Panc1 (cell line): Measurements from ENCODE around the gene BYSL.

ENCODE experiments used
- POLR2AphosphoS5 ChIP-seq: IDR thresholded peaks from 2 replicates; pipeline ENCODE4 v1.6.1; 2012; ENCODE audit warnings: mild to moderate bottlenecking, low read depth, low read length, moderate library complexity
- SIN3A ChIP-seq: IDR thresholded peaks from 2 replicates; pipeline ENCODE4 v1.6.1; 2012; ENCODE audit warnings: low read depth, mild to moderate bottlenecking, low read length, moderate library complexity, borderline replicate concordance; ENCODE audit not compliant: insufficient read depth
- TCF7L2 ChIP-seq: IDR thresholded peaks from 2 replicates; pipeline ENCODE4 v1.6.1; 2011; ENCODE audit warnings: mild to moderate bottlenecking, low read depth, low read length, inconsistent platforms
- TF ChIP-seq, protein P1 (sequence below): fragments of 450-650 bp; IDR thresholded peaks from 2 replicates; pipeline ENCODE4 v1.5.1; 2017; ENCODE audit warnings: mild to moderate bottlenecking
- TF ChIP-seq, protein P2 (sequence below), 2 experiments: IDR thresholded peaks; 2 replicates each; pipeline ENCODE4 v1.6.1; 2011 to 2012; ENCODE audit warnings: low read depth in 2 of 2, control low read depth in 1 of 2, low read length in 1 of 2, mild to moderate bottlenecking in 1 of 2, moderate library complexity in 1 of 2; ENCODE audit not compliant: insufficient read depth in 1 of 2

DNA sequence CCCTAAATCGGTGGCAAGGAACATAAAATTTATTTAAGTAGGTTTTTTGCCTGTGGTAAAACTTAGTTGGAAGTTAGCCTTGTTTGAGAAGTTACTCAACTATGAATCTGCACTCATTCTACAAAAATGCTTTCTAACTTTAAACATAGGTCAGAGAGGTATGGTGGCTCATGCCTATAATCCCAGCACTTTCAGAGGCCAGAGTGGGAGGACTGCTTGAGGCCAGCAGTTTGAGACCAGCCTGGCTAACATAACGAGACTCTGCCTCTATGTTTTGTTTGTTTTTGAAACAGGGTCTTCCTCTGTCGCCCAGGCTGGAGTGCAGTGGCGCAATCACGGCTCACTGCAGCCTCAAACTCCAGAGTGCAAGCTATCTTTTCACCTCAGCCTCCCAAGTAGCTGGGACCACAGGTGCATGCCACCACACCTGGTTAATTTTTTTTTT is 42.3 kb upstream of the BYSL start:
- TF ChIP-seq, protein P1, sequence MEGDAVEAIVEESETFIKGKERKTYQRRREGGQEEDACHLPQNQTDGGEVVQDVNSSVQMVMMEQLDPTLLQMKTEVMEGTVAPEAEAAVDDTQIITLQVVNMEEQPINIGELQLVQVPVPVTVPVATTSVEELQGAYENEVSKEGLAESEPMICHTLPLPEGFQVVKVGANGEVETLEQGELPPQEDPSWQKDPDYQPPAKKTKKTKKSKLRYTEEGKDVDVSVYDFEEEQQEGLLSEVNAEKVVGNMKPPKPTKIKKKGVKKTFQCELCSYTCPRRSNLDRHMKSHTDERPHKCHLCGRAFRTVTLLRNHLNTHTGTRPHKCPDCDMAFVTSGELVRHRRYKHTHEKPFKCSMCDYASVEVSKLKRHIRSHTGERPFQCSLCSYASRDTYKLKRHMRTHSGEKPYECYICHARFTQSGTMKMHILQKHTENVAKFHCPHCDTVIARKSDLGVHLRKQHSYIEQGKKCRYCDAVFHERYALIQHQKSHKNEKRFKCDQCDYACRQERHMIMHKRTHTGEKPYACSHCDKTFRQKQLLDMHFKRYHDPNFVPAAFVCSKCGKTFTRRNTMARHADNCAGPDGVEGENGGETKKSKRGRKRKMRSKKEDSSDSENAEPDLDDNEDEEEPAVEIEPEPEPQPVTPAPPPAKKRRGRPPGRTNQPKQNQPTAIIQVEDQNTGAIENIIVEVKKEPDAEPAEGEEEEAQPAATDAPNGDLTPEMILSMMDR: no peak
- no peak for TF ChIP-seq POLR2AphosphoS5
- no peak for TF ChIP-seq SIN3A
- TF ChIP-seq, protein P2, sequence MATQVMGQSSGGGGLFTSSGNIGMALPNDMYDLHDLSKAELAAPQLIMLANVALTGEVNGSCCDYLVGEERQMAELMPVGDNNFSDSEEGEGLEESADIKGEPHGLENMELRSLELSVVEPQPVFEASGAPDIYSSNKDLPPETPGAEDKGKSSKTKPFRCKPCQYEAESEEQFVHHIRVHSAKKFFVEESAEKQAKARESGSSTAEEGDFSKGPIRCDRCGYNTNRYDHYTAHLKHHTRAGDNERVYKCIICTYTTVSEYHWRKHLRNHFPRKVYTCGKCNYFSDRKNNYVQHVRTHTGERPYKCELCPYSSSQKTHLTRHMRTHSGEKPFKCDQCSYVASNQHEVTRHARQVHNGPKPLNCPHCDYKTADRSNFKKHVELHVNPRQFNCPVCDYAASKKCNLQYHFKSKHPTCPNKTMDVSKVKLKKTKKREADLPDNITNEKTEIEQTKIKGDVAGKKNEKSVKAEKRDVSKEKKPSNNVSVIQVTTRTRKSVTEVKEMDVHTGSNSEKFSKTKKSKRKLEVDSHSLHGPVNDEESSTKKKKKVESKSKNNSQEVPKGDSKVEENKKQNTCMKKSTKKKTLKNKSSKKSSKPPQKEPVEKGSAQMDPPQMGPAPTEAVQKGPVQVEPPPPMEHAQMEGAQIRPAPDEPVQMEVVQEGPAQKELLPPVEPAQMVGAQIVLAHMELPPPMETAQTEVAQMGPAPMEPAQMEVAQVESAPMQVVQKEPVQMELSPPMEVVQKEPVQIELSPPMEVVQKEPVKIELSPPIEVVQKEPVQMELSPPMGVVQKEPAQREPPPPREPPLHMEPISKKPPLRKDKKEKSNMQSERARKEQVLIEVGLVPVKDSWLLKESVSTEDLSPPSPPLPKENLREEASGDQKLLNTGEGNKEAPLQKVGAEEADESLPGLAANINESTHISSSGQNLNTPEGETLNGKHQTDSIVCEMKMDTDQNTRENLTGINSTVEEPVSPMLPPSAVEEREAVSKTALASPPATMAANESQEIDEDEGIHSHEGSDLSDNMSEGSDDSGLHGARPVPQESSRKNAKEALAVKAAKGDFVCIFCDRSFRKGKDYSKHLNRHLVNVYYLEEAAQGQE (IDR thresholded peaks at IDR 0.05; ENCODE audit: insufficient read depth in 1 of 2, low read depth in 2 of 2, low read length in 1 of 2): no peak
- TF ChIP-seq TCF7L2: no peak
